ENCODE results near the gene CABCOCO1. TPM values are rescaled to one million over a fixed set of nuclear protein-coding genes. Genes with fewer than 3 reads are reported as not detected.

Gene CABCOCO1
- total RNA-seq, 1 experiment from 2014 or later: not detected

DNA sequence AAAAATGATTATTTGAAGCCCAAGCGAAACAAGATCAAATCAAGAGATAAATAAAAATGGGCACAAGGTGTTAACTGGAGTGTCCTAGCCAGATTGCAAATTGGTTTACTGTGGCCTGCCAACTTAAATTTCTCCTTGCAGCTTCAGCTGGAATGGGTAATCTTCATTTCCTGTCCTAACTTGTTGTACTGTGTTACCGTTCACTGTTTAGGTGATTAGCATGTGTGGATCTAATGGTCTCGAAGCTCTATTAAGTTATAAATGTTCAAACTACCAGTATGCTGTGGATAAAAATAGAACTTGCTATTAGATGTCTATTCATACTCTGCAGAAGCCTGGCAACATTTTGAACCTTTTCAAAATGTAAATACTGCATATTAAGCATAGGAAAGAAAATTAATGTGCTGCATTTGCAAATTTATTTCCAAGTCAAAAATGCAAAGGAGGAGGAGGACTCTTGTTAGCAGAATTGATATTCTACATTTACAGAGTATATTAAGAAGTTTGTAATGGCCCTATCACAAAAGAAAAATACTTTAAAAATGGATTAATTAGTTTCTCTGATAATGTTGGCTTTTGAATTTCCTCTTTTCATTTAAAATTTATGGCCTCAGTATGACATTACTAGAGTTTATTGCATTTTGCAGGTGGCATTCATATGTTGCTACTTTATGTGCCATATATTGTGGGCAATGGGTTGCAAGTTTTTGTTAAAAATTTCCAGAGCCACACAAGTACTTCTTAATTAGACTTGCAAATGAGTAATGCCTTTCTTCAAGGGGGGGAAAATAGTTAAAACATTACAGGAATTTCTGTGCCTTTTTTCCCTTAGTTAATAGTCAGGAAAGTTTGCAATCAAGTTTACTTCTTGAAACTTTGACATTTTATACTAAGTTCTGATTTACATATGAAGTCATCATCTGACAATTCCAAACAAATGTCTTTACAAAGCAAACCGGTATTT, 92.1 kb downstream of the CABCOCO1 start:
- ChIA-PET CTCF (no interaction called here), POLR2A (no interaction called here)

GRCh38 chr10:61757001-61757400, 94.3 kb downstream of the CABCOCO1 start:
- TF ChIP-seq, protein P1, sequence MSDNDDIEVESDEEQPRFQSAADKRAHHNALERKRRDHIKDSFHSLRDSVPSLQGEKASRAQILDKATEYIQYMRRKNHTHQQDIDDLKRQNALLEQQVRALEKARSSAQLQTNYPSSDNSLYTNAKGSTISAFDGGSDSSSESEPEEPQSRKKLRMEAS (IDR thresholded peaks at IDR 0.05): no peak
- TF ChIP-seq, protein P2, sequence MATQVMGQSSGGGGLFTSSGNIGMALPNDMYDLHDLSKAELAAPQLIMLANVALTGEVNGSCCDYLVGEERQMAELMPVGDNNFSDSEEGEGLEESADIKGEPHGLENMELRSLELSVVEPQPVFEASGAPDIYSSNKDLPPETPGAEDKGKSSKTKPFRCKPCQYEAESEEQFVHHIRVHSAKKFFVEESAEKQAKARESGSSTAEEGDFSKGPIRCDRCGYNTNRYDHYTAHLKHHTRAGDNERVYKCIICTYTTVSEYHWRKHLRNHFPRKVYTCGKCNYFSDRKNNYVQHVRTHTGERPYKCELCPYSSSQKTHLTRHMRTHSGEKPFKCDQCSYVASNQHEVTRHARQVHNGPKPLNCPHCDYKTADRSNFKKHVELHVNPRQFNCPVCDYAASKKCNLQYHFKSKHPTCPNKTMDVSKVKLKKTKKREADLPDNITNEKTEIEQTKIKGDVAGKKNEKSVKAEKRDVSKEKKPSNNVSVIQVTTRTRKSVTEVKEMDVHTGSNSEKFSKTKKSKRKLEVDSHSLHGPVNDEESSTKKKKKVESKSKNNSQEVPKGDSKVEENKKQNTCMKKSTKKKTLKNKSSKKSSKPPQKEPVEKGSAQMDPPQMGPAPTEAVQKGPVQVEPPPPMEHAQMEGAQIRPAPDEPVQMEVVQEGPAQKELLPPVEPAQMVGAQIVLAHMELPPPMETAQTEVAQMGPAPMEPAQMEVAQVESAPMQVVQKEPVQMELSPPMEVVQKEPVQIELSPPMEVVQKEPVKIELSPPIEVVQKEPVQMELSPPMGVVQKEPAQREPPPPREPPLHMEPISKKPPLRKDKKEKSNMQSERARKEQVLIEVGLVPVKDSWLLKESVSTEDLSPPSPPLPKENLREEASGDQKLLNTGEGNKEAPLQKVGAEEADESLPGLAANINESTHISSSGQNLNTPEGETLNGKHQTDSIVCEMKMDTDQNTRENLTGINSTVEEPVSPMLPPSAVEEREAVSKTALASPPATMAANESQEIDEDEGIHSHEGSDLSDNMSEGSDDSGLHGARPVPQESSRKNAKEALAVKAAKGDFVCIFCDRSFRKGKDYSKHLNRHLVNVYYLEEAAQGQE (IDR thresholded peaks at IDR 0.05; ENCODE audit: low read depth): no peak
- no peak for TF ChIP-seq ZFX (IDR thresholded peaks at IDR 0.05)
- TF ChIP-seq POLR2A (IDR thresholded peaks at IDR 0.05; ENCODE audit: borderline replicate concordance, extremely low read depth, insufficient read depth, insufficient read length): no peak
- Histone ChIP-seq H3K27me3 (ENCODE audit: insufficient read depth, low read length) (no peaks in the 10 kb centered on the region), H3K79me2 (ENCODE audit: insufficient read depth, low read length) (no peaks in the 10 kb centered on the region), H3K27ac (ENCODE audit: low read depth, low read length) (no peak overlapping the region), H3K36me3 (ENCODE audit: control insufficient read depth in 1 of 2, insufficient read depth in 2 of 2, low read length in 2 of 2) (no peaks in the 10 kb centered on the region), H3K9ac (ENCODE audit: low read length) (no peak overlapping the region), H3K9me2 (ENCODE audit: insufficient read depth) (no peaks in the 10 kb centered on the region), H3K9me3 (ENCODE audit: control insufficient read depth in 1 of 2, insufficient read depth in 1 of 2, low read depth in 1 of 2, low read length in 2 of 2) (no peaks in the 10 kb centered on the region), H3K4me2 (ENCODE audit: low read length) (no peak overlapping the region), H3K4me1 (ENCODE audit: control insufficient read depth in 1 of 2, insufficient read depth in 2 of 2, low read length in 2 of 2) (peaks cover 31 to 53% of the 10 kb centered on the region in 2 experiments), H2AFZ (ENCODE audit: low read depth, low read length, poor library complexity, severe bottlenecking) (peak overlapping the region; percentile 8), H3K4me3 (replicated peaks in 1 of 2; ENCODE audit: low read depth in 1 of 2, low read length in 2 of 2) (no peak overlapping the region), H4K20me1 (ENCODE audit: insufficient read depth) (no peaks in the 10 kb centered on the region)
- ChIA-PET CTCF (interaction anchor here (0.7 kb wide), 1 partner anchor 63 kb away, joined by 3 read pairs; no protein-coding TSS in a partner anchor), POLR2A (no interaction called here), RAD21 (ENCODE audit: low non-redundant PET in 1 of 2, low total read pairs in 2 of 2, uncharacterized antibody in 2 of 2, unreplicated experiment in 2 of 2) (no interaction called here)
- DNase-seq (ENCODE audit: low read depth, low spot score) (no peak), ATAC-seq (no peak)
- intact Hi-C loops (cut with micrococcal nuclease): loop anchor here (10.0 kb wide), 1 partner anchor 488 kb away; no protein-coding TSS in a partner anchor
- BruUV-seq (replicated peaks): no TSS peak

More for the DNA sequence above, 92.1 kb downstream of the CABCOCO1 start:
- H3K9me2 ChIP-seq (ENCODE audit: insufficient read depth): no peaks in the 10 kb centered on the region
- H3K4me1 ChIP-seq (ENCODE audit: control insufficient read depth in 1 of 2, insufficient read depth in 2 of 2, low read length in 2 of 2): peaks cover 25 to 48% of the 10 kb centered on the region in 2 experiments
- RAD21 ChIA-PET (ENCODE audit: low non-redundant PET in 1 of 2, low total read pairs in 2 of 2, uncharacterized antibody in 2 of 2, unreplicated experiment in 2 of 2): no interaction called here
- intact Hi-C loops (cut with micrococcal nuclease): loop anchor here (5.0 to 10.0 kb wide), 2 partner anchors 147 to 490 kb away; partner anchors contain the start of gene ARID5B
- no peaks in the 10 kb centered on the region for H4K20me1 ChIP-seq (ENCODE audit: insufficient read depth)
- no TSS peak for BruUV-seq (replicated peaks)
- H3K4me2 ChIP-seq (ENCODE audit: low read length): no peak overlapping the region
- H2AFZ ChIP-seq (ENCODE audit: low read depth, low read length, poor library complexity, severe bottlenecking): peak overlapping the region; percentile 95
- TF ChIP-seq POLR2AphosphoS5 (IDR thresholded peaks at IDR 0.05; ENCODE audit: low read depth, low read length) (no peak), SIN3A (IDR thresholded peaks at IDR 0.05; ENCODE audit: low read depth) (no peak), TCF7L2 (IDR thresholded peaks at IDR 0.05; ENCODE audit: borderline replicate concordance, extremely low read depth, insufficient read depth, insufficient read length) (no peak), POLR2A (IDR thresholded peaks at IDR 0.05; ENCODE audit: borderline replicate concordance, extremely low read depth, insufficient read depth, insufficient read length) (no peak)
- H3K79me2 ChIP-seq (ENCODE audit: insufficient read depth, low read length): no peaks in the 10 kb centered on the region
- no peak overlapping the region for H3K9ac ChIP-seq (ENCODE audit: low read length)
- no peak overlapping the region for H3K4me3 ChIP-seq (replicated peaks in 1 of 2; ENCODE audit: low read depth in 1 of 2, low read length in 2 of 2)
- ATAC-seq (no peak), DNase-seq (ENCODE audit: low read depth, low spot score) (no peak)
- no peaks in the 10 kb centered on the region for H3K9me3 ChIP-seq (ENCODE audit: control insufficient read depth in 1 of 2, insufficient read depth in 1 of 2, low read depth in 1 of 2, low read length in 2 of 2)
- H3K27ac ChIP-seq (ENCODE audit: low read depth, low read length): no peak overlapping the region
- no peaks in the 10 kb centered on the region for H3K36me3 ChIP-seq (ENCODE audit: control insufficient read depth in 1 of 2, insufficient read depth in 2 of 2, low read length in 2 of 2)
- no peaks in the 10 kb centered on the region for H3K27me3 ChIP-seq (ENCODE audit: insufficient read depth, low read length)

All from HCT116 (cell line).